GM19193 (cell line): ENCODE measurements around the gene EPS15.

Source experiments
- POLR2A ChIP-seq: IDR thresholded peaks from 4 replicates; pipeline ENCODE4 v1.6.1; 2011; ENCODE audit not compliant: insufficient read depth, insufficient read length; ENCODE audit errors: extremely low read depth

EPS15 gene

DNA sequence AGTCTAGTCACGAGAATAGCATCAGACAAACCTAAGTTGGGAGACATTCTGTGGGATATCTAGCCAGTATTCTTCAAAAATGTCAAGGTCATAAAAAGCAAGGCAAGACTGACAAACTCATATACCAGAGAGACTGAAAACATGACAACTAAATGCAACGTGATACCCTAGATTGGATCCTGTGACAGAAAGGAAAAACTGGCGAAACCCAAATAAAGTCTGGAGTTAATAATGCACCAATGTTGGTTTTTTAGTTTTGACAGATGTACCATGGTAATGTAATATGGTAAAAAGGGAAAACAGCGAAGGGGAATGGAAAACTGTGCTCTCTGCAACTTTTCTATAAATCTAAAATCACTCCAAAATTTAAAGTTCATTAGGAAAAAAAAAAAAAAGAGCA is 64.5 kb downstream of the EPS15 start:
- TF ChIP-seq POLR2A, result no peak

- no peak for TF ChIP-seq POLR2A
Measured at GRCh38 chr1:51453010-51453409, 66.1 kb downstream of the EPS15 start.

DNA sequence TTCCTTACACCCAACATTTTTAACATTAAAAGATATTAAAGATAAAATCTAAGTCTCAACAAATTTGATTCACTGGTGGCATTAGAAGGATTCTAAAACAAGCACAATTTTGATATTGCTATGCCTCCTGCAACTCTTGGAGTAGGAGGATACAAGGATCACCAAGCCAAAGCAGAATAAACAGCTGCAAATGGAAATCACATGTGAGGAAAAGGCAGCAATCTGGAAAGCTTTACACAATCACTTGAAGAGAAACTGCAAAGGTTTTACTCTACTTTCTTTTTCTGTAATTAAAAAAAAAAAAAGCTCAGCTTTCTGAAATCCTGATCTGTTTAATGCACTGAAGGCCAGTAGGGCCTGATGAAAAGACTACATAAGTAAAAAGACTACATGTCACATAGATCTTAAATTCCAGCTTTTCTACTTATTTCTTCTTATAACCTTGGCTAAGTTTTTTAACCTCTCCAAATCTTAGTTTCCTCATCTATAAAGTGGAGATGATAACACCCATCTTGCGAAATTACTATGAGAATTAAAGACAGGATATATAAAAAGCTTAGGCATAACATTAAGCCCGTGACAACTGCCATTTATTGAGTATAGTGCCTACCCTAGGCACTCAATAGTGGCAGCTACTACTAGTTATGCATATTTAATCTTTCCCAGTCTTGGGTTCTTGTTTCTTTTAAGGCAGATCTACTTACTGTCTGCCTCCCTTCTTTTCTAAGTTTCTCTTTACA is 73.5 kb downstream of the EPS15 start:
- no peak for TF ChIP-seq POLR2A

DNA sequence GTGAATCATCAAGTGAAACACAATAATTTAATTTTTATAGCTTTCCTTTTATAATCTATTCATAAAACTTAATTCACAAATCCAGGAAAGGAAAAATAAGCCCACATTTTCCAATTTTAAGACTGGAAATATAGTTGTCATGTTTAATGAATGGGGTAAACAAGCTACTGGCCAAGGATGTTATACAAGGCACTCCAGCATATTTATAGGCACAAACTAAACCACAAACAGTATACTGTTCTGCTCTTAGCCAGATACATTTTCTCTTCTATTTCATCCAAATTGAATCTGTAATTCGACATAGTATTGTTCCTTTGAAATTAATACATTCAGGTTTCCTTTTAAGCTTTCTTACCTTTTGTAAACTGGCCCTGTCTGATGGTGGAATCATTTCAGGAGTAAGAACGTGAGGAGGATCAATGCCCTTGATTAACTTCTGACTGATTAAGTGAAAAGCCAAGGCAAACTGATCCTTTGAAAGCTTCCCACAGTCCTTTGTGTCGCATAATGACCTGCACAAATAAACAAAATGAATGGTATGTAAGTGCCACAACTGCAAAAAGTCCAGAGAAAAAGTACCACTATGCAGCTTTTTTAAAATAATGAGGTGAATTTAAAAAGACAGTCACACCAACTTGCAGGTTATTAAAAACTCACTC is 74.4 kb downstream of the EPS15 start:
- no peak for TF ChIP-seq POLR2A

DNA sequence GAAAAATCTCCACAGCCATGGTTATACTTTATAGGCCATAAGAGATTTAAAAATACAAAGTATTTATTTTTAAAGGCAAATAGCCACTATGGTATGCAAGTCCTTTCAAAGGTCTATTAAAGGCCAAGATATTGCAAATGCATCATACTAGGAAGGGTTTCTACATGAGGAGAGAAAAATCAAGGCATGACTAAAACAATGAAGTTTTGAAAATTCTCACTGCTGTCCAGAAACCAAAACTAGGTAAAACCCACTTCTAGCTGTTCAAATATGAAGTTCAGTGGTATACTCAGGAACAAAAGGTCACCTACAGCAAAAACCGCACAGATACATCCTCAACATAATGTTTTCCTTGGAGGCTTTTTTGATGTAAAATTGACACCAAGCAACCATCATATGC is 75.0 kb downstream of the EPS15 start:
- no peak for TF ChIP-seq POLR2A

DNA sequence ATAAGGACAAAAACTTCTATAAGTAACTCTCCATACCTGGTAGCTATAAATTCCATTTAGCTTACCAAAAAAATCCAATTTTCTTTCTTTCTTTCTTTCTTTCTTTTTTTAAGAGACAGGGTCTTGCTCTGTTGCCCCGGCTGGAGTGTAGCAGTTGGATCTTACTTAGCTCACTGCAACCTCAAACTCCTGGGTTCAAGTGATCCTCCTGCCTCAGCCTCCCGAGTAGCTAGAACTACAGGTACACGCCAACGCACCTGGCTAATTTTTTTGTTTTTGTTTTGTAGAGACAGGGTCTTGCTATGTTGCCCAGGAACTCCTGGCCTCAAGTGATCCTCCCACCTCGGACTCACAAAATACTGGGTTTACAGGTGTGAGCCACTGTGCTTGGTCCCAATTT is 75.5 kb downstream of the EPS15 start:
- TF ChIP-seq POLR2A, result no peak

GRCh38 chr1:51442616-51443015 is 76.5 kb downstream of the EPS15 start:
- TF ChIP-seq POLR2A, result no peak

- TF ChIP-seq POLR2A, result no peak
Measured at GRCh38 chr1:51442198-51442597, 76.9 kb downstream of the EPS15 start.

- TF ChIP-seq POLR2A, result no peak
Measured at GRCh38 chr1:51439895-51440294, 79.2 kb downstream of the EPS15 start.

GRCh38 chr1:51439053-51439452 is 80.0 kb downstream of the EPS15 start:
- no peak for TF ChIP-seq POLR2A

- TF ChIP-seq POLR2A, result no peak
Measured at GRCh38 chr1:51435878-51436277, 83.2 kb downstream of the EPS15 start.

DNA sequence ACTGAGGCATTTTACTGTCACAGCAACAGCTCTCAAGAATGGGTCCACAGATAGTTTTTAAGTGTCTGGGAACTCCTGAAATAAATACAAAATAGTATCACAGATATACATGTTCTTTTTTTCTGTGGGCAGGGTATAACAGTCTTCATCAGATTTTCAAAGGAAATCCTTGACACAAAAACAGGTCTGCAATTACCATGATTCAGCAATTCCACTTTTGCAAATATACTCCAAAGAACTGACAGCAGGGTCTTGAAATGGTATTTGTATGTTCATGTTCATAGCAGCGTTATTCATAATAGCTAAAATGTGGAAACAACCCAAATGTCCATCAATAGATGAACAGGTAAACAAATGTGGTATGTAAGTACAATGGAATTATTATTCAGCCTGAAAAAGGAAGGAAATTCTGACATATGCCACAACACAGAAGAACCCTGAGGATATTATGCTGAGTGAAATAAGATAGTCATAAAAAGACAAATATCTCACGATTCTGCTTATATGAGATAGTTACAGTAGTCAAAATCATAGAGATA is 85.0 kb downstream of the EPS15 start:
- TF ChIP-seq POLR2A, result no peak

- no peak for TF ChIP-seq POLR2A
Measured at GRCh38 chr1:51433269-51433971, 85.6 kb downstream of the EPS15 start.

DNA sequence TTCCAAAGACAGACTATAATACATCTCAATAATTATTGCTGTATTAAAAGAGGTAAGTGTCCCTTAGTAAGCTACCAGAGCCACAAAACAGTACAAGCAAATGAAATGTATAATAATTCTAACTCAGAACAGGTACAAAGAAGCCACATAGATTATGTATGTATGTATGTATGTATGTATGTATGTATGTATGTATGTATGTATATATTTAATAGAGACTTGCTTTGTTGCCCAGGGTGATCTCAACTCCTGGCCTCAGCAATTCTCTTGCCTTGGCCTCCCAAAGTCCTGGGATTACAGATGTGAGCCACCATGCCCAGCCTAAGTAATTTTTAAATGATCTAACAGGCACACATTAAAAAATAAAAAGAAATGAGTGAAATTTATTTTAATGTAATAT is 86.9 kb downstream of the EPS15 start:
- TF ChIP-seq POLR2A, result no peak

DNA sequence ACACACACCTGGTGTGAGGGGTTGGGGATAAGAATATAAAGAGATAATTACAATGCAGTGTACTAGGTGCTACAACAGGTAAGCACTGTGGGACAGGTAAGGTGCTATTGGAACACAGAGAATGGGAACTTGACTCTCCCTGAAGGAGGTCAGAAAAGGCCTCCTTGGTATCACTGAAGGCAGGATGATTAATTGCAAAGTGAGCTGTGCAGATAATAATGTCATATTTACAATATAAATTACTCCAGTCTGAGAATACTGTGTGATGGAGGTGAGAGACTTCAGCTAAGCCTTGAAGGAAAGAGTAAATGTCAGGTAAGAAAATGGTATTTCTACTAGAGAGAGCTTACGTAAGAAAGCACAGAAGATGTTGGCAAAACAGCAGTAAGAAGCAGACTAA is 91.6 kb downstream of the EPS15 start:
- no peak for TF ChIP-seq POLR2A
